Measurements from ENCODE around the gene RNGTT.

DNA sequence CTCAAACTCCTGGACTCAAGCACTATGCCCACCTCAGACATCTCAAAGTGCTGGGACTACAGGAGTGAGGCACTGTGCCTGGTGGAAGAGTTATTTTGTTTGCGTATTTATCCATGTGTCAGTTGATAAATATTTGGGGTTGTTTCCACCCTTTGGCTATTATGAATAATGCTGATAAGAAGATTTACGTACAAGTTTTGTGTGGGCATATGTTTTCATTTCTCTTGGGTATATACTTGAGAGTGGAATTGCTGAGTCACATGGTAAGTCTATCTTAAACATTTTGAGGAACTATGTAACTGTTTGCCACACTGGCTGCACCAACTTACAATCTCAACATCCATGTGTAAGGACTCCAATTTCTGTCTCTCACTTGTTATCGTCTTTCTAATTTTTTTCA is 200.3 kb downstream of the RNGTT start:
- TF ChIP-seq TAF1 (IDR thresholded peaks at IDR 0.05; ENCODE audit: low read depth, low read length), result no peak
- TF ChIP-seq POLR2A (IDR thresholded peaks at IDR 0.05; ENCODE audit: low read depth, low read length), result no peak
- no peak for TF ChIP-seq POLR2AphosphoS5 (IDR thresholded peaks at IDR 0.05; ENCODE audit: low read depth, low read length)
- no peak for TF ChIP-seq SPI1 (IDR thresholded peaks at IDR 0.05; ENCODE audit: low read depth, low read length)
- no peak for TF ChIP-seq PAX5 (IDR thresholded peaks at IDR 0.05; ENCODE audit: insufficient read depth, low read length, severe bottlenecking)

Data from GM12891 (cell line).